T follicular helper cell (primary cell): ENCODE measurements around the gene SNRK.

ENCODE experiments used
- DNase-seq: peaks from one replicate; pipeline ENCODE4 v3.0.0-alpha.2; 2020; ENCODE audit warnings: low read depth
- total RNA-seq, 2 experiments: gene quantifications; one replicate each; lab custom pipeline; 2026; lab: John Stamatoyannopoulos, UW

SNRK gene, protein sequence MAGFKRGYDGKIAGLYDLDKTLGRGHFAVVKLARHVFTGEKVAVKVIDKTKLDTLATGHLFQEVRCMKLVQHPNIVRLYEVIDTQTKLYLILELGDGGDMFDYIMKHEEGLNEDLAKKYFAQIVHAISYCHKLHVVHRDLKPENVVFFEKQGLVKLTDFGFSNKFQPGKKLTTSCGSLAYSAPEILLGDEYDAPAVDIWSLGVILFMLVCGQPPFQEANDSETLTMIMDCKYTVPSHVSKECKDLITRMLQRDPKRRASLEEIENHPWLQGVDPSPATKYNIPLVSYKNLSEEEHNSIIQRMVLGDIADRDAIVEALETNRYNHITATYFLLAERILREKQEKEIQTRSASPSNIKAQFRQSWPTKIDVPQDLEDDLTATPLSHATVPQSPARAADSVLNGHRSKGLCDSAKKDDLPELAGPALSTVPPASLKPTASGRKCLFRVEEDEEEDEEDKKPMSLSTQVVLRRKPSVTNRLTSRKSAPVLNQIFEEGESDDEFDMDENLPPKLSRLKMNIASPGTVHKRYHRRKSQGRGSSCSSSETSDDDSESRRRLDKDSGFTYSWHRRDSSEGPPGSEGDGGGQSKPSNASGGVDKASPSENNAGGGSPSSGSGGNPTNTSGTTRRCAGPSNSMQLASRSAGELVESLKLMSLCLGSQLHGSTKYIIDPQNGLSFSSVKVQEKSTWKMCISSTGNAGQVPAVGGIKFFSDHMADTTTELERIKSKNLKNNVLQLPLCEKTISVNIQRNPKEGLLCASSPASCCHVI
- 86.5 to 245 reads per million in 2 experiments for total RNA-seq

DNA sequence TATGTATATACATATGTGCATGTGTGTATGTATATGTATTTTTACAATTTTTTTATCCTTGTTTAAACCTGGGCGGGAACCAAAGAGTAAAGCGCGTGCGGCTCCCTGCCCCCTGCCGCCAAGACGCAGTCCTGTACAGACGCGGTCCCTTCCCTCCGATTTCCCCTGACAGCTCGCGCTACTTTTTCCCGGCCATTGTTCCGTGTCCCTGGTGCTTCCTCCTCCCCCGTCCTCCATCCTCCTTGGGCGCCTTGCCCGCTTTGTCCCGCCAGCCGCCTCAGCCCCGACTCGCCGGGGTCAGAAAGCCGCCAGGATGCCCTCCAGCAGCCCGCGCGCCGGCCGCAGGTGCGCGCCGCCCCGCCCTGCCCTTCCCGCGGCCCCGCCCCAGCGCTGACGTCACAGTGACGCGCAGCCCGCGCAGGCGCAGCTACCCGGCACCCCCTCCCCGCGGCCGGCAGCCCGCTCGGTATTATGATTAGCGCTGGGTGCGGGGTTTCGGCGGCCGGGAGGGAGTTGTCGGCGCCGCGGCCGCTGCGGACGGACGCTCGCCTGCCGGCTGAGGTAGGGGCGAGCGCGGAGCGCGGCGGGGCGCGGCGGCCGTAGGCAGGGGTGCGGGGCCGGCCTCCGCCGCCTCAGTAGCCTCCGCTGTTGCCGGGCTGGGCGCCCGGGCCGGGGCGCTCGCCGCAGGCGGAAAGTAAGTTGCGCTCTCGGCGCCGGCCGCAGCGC, at the start of gene SNRK:
SNRK (plus strand) TSS at position 426 of the 726 bp plus-strand sequence. CDS start 16,664 bp downstream, outside the sequence.
- peak; percentile 89 for DNase-seq

DNA sequence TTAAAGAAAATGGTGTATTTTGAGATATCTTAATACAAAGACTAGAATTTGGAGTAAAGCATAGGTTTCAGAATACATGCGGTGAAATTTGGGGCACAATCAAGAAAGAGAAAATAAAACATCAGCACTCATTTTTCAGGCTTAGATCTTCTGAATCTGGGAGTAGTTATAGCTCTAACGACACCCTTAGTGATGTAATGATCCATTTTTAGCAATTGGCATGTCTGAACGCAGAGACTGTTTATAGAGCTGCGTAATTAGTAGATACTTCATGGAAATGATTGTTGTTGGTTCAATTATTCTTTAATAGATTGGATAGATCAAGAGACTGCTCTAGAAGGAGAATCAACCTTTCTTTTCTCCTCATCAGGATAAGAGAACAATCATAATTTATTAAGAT, 47.5 kb upstream of the SNRK start:
- DNase-seq: no peak

DNA sequence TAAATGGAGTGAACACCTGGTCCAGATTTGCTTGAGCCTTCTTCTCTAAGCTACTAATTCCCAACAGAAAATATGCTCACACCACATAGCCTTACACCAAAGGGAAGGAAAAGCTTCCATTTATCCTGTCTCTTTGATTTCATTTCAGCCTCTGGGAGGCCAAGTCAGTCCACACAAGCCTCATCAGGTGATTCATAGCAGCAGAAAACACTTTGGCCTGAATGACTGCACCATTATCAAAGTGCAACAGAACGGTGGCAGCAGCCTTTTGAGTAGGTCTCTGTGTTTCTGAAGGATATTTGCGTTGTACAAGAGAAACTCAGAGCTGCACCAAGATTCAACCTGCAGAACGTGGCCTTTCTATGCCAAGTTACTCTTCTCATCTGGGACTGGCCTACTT, 46.6 kb upstream of the SNRK start:
- no peak for DNase-seq

DNA sequence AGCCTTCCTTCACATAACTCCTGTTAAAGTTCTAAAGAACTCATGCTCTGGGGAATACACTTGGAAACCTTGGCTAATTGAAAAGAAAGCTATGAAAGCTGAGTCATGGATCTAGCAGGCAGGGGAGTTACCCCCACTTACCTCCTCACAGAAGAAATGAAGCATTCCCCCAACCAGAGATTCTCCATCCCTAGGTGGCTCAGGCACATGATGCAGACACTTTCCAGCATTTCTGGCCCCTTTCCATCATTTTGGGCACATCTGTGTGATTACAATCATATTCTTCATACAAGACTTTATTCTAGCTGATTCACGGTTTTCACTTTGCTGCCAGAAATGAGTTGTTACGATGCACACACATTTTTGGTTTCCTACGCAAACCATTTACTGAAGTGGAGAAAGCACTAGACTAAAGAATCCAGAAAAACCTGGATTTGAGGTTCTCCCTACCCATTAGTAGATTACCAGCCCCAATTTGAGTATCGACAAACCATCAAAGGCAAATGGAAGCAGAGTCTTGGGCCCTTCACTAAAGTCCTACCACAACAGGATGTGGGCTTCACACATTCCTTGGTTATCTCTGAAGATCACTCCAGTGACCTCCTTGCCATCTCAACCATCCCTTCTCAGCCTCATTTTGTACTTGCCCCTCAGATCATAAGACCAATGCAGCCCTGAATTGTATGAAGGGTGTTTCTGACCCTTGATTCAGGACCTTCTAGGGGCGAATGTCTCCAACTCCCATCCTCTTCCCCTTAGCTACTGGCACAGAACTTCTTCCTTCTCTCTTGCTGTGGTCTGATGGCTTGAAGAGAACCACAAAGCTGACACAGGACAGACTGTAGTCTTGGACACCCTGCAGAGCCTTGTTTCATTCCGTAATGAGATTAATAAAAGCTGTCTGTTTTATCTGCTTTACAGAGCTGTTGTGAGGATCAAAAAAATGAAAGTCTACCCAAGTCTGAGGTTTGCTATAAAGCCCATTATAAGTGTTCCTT, 42.5 kb upstream of the SNRK start:
- DNase-seq: no peak

DNA sequence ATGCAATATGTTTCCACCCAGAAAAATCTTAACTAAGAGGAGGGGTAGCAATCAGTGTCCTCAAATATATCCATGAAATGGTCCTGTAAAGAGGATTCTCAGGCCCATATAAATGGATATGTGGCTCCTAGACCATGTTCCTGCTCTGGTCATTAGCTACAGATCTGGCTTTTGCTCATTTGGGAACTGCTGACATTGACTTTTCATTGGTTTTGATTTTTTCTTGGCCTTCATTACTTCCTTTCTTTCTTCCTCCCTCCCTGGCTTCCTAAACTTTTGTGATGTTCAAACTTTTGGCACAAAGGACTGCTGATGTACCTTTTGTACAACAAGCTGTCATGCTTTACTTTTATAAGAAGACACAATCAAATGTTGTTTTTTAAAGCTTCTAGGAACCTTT, 41.6 kb upstream of the SNRK start:
- DNase-seq: no peak

DNA sequence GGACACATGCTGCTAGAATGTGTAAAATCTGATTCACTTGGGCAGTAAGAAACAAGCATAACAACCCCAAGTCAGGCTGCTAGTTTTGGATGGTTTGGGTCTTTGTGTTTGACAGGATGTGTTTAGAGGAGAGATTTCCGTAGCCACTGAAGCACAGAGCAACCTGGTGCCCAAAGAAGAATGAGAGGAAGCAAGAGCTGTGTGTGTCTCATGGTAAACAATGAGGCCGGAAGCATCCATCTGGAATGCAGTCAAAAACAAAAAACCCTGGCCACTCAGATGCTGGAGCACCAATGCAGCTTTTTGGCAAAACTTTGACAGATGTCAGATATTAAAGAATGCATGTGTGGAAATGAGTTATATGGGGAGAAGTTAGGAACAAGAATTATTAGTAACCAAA, 39.4 kb upstream of the SNRK start:
- no peak for DNase-seq

DNA sequence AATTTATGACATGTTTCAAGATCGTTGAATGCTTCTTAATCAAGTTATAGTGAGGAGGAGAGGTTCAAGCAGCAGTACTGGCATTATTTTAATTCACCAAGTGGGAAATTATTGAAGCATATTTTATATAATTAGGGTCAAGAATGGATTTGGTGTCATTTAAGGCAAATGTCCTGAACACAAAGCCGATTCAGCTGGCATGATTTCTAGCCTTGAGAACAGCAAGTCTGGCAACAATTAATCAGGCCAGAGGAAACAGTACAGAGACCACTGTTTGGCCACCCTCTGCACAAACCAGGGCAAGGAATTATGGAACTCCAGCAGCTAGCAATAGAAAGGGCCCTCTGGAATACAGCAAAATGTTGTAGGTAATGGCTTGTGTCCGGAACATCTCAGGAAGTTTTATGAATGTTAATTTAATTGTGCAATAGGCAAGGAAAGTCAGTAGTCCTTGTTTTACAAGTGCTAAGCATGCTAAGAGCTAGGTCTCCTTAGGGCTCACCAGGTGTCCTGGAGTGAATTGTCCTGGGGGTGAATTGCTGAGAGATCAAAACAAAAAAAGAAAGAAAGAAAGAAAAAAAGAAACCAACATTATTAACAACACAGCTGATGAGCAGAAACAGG, 38.7 kb upstream of the SNRK start:
- no peak for DNase-seq

DNA sequence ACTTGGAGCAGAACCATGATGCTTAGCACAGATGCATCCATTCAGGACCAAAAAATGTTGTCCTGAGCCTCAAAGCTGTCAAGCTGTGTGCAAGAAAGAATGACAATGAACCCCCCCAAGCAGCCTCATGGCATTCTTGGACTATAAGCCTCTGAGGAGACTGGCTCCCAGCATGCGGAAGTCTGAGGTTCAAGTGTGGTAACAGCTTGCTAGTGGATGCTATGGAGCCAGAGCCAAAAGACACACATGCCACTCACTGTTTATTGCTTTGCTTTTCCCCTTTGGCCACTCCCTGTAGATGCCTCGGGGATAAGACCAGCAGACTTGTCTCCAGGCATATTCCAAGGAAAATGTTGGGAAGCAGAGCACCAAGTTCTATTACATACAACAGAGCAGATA, 38.2 kb upstream of the SNRK start:
- DNase-seq: no peak

DNA sequence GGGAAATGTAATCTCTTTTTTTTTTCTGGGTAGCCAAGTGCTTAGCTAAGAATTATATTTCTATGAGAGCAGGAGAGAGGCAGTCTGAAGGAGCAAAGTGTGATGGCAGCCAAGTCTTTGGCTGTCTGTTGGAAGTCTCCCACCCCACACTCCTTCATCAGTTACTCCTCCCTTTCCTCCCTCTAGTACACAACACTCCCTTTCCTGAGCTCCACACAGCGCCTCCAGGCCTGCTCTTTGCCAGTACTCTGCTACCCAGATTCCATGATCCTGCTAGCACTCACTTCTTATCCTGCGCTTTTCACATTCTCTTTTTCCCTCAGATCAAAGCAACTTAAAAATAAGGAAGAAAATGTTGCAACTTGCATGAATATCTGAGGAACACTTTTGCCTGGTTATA, 37.4 kb upstream of the SNRK start:
- no peak for DNase-seq

DNA sequence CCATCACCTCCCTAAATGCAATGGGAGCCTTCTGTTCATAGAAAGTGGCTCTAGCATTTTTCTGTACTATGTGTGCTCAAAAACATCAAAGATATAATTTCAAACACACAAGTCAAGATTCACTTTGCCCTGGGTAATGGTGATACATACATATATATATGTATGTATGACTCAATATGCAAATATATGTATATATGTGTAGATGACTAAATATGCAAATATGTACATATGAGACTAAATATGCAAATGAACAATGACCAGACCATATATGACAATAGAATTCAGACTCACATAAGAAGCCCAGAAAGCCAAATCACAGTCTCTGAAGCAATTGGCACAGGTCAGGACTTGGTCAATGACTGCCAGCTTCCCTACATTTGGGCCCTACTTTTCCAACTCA, 36.9 kb upstream of the SNRK start:
- DNase-seq: no peak

DNA sequence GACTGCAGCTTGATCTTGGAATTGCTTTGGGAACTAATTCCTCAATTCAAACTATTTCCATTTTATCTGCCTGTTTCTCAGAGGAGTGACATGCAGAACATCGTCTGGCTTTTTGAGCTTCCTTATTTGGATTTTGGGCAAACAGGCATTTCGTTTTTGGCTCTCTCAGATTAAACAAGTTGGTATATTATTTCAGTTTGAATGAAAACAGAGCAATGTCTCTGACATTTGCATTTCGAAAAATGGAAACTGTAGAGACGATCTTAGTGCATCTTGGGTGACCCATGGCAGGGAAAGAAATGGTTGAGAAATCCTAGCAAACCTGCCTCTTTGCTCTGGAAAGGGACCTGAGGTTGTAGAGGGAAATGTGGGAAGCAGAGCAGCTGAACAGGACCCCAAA, 33.0 kb upstream of the SNRK start:
- DNase-seq: no peak

DNA sequence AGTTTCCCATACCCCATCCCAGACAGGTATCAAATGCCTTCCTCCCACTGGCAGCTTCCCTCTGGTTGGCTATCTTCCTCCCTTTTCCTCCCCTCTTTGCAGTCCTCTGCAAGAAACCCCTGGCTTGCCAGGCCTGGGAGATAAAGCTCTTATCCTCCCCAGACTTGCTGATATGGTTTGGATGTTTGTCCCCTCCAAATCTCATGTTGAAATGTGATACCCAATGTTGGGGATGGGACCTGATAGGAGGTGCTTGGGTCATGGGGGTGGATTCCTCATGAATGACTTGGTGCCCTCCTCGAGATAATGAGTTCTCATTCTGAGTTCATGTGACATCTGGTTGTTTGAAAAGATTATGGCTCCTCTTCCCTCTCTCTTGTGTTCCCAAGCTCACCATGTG, 32.2 kb upstream of the SNRK start:
- DNase-seq: no peak

DNA sequence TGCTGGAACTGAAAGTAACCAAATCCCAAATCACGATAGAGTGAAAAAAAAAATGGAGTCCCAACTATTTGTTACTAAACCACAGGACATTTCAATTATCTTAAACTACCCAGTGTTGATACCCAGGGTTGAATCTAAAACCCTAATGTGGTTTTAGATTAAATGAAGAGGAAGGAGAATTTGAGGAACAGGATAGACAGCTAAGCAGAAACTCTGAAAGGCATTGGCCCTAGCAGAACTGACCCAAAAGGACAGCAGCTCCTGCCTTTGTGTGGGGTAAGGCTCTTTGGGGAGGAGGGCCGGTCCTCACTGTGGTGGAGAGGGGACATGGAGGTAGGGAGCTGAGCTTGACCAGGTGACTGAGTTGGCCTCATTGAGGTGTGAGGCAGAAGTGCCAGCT, 30.7 kb upstream of the SNRK start:
- DNase-seq: no peak

DNA sequence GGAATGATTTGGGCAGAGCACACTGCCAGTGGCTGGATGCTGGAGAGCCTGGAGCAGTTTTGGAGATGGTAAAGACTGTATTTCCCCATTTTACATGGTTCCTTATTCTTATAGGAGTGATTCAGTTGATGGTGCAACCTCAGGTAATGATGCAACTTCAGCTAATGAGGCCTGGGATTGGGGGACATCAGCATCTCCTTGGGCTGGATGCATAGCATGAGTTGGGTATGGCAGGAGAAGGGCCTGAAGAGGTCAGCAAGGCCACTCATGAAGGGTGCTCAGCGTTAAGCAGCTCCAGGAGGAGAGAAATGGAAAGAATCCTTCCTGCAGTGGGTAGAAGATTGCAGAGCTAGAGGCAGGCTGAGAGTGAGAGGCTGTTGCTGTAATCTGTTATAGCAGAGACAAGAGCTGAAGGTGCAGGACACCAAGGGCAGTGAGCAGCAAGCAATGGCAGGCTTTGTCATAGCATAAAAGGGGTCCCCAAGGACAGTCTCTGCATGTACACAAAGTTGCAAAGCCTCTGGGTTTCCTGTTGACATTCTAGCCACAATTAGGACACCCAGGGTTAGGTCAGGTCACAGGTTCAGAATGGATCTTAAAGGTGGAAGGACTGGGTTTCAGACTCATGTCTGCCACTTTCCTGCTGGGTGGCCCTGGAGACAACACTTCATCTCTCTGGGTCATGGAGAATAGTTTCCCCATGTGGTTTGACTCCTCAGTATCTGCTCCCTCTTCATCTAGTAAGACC, 29.5 kb upstream of the SNRK start:
- DNase-seq: no peak

DNA sequence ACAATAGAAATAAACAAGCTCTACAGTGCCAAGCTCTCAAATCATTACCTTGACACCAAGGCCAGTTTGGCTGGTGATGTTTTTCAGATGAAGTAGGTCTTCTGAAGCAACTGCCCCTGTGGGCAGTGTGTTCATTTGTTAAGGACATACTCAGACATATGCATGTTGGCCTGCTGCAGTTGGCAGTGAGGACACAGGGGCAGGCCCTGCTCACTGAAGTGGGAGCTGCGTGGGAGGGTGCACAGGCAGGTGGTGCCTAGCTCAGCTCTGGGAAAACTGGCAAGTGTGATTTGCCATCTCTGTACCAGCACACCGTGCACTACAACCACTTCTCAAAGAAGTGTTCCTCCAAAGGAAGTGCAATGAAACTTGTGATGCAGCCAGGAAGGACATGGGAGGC, 28.5 kb upstream of the SNRK start:
- DNase-seq: no peak

DNA sequence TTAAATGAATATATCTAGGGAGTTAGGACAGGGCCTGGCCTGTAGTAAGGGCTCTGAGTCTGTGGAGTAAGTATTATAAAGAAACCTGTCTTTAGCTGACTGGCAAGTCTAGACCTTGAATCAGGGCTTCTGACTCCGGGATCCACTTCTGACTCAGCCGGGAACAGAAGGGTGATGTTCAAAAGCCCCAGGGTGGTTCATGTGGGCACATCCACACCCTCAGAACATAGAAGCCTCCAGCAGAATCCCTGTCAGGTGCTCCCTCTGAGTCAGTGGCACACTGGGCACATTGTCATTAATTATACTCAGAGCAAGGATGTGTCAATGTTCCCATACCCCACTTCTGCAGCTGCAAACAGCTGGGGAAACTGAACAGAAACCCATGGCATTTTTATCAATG, 26.7 kb upstream of the SNRK start:
- DNase-seq: no peak

DNA sequence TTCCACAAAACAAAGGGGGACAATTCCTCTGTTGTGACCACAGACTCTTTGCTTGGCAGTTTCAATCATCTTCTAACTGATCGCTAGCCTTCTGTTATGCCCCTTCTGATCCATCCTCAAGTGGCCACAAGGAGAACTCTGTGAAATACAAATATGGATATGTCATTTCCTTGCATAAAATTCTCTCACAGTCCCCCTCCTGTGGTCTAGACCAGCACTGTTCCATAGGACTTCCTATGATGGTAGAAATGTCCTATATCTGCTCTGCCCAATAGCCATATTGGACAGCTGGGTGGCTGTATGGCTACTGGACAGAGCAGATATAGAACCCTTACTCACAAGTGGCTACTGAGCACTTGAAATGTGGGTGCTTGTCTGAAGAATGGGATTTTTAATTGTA, 25.9 kb upstream of the SNRK start:
- DNase-seq: no peak

DNA sequence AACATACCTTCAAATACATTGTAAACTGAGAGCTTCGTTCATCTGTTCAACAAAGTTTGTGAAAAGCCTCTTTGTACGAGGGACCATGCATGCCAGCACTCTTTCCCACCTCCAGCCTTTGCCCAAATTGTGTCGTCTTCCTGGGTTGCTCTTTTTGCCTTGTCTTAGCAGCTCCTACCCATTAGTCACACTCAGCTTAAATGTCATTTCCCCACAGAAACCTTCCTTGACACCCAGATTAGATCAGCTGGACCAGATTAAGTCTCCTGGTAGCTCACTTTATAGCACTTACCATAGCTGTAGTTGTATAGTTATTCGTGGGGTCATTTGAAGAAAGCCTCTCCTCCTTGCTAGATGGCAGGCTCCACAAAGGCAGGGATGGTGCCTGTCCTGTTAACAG, 24.1 kb upstream of the SNRK start:
- DNase-seq: no peak

DNA sequence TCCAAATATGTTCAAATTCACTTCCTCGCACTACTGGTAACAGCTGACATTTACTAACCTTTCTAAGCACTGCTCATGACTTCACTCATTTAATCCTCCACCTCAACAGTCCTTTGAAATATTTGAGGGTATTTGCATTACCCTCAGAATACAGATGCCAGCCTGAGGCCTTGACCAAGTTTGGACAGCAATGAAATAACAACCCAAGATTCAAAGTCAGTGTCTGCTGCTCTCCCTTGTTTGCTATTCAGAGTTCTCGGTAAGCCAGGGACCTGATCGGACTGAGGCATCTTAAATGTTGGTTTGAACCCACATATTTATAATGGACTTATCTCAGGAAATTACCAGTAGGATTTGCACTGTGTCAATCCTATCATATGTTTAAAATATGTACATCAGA, 19.9 kb upstream of the SNRK start:
- no peak for DNase-seq

DNA sequence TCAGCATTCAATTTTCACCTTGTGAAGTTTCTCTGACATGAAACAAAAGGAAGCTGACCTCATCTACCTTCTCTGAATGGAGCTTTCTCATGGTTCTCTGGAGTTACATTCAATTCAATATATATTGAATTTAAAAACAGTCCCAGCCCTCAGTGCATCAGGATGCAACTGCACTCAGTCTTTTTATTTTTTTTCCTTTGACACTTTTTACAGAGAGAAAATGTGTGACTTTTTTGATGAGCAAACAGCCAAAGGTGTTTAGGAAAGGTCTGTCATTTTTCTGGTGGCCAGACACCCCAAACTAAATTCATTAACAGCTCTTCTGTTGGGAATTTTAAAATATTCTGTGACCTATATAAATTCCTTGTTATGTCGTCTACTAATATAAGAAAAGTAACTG, 19.3 kb upstream of the SNRK start:
- DNase-seq: no peak
